Left lung (tissue), 10 donors: ENCODE data around the gene PNPLA2. TPM values are rescaled to one million over a fixed set of nuclear protein-coding genes. Genes with fewer than 3 reads are reported as not detected.

Experiments used
- ATAC-seq: fragments of 200-7000 bp; cut with Tn5 transposase; one replicate; pipeline ENCODE4 v1.9.1; 2020; ENCODE audit warnings: moderate library complexity
- DNase-seq, 4 donors: peaks; one replicate each; pipeline ENCODE4 v3.0.0-alpha.2; 2013 to 2020
- H3K27ac ChIP-seq, 2 donors: fragments of 200-600 bp; sonication (generic) in 1 of 2; one replicate each; pipeline versions ENCODE4 v1.5.0 to v1.8.0; 2020 to 2021
- H3K27me3 ChIP-seq, 2 donors: fragments of 200-600 bp; sonication (generic) in 1 of 2; one replicate each; pipeline versions ENCODE4 v1.5.0 to v1.8.0; 2020 to 2021
- H3K36me3 ChIP-seq, 2 donors: fragments of 200-600 bp; sonication (generic) in 1 of 2; one replicate each; pipeline versions ENCODE4 v1.5.0 to v1.8.0; 2020 to 2021
- H3K4me1 ChIP-seq, 2 donors: fragments of 200-600 bp; one replicate each; pipeline ENCODE4 v1.8.0; 2021
- H3K4me3 ChIP-seq, 2 donors: fragments of 200-600 bp; sonication (generic) in 1 of 2; one replicate each; pipeline versions ENCODE4 v1.5.0 to v1.8.0; 2020 to 2021; ENCODE audit warnings: mild to moderate bottlenecking in 1 of 2
- H3K9me3 ChIP-seq, 2 donors: fragments of 200-600 bp; sonication (generic) in 1 of 2; one replicate each; pipeline versions ENCODE4 v1.5.0 to v1.8.0; 2020 to 2021
- intact Hi-C, 2 donors: fragments of 100-400 bp; cut with DNase I; formaldehyde crosslinking; loops; one replicate each; pipeline versions ENCODE4 v1.11.2 to v1.14.2; 2022
- polyA plus RNA-seq, 6 donors: library from polyadenylated mRNA; unstranded; fragments of 120-200 nt; gene quantifications; one replicate each; pipeline ENCODE4 v1.2.1, GENCODE V29; 2013; ENCODE audit not compliant: insufficient read length in 6 of 6
- total RNA-seq, 2 donors: library from RNA; stranded (reverse); fragmentation: NEBNext Ultra II Directional; extraction: Animal tissue kit (Norgen Biotek cat#: 25700); gene quantifications; one replicate each; pipeline ENCODE4 v1.2.1, GENCODE V29; 2021
- TF ChIP-seq, protein P1 (sequence below), 2 donors: fragments of 200-600 bp; sonication (generic) in 1 of 2; IDR thresholded peaks; one replicate each; pipeline versions ENCODE4 v1.5.0 to v1.8.0; 2021; ENCODE audit warnings: antibody characterized with exemption in 2 of 2
- donor health status: DM: no; HTN: yes; CAD: no.
- donor health status: DM: no; HTN: no; CAD: no.

The PNPLA2 gene
- total and polyA plus RNA-seq, 8 donors: 29.9 to 128 (median 40.4) TPM

DNA sequence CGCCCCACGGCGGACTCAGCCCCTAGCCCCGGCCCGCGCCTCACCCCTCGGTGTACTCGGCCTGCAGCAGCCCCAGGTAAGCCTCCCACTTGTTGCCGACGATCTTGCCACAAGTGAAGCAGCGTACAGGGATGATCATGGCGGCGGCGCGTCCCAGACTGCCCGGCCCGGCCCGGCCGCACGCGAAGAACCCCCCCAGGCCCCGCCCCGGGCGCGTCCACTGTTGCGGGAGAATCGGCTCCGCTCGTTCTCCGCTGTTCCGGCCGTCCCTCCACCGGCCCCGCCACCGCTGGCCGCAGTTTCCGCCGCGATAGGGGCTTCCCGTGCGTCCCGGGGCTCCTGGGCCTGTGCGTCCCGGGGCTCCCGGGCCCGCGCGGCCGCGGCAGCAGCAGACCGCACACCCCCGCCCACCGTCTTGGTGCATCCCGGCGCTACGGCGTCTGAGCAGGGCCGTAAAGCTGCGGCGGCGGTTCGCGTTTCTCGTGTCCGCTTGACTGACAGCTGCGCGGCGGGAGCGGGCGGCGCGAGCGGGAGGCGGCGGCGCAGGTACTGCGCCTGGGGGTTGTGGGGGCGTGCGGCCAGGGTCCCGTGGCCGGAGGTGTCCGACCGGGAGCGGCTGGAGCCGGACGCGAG, 23.8 kb downstream of the PNPLA2 start, which contains the start of the genes POLR2L and TSPAN4:
POLR2L (minus strand) TSS at position 160 of the 633 bp plus-strand sequence; CDS start at position 139, 21 bp downstream.
TSPAN4 (plus strand) TSS at position 483 of the 633 bp plus-strand sequence. CDS start 7,453 bp downstream, outside the sequence.
- H3K27me3 ChIP-seq: peaks cover 0 to 11% of the 10 kb centered on the region in 2 donors
- peak; percentile 44 for ATAC-seq
- peak within 1 kb of the TSS; percentile 91 to 92 for H3K27ac ChIP-seq
- peak within 1 kb of the TSS; percentile 98 to 99 for H3K4me3 ChIP-seq
- TF ChIP-seq, protein P1, sequence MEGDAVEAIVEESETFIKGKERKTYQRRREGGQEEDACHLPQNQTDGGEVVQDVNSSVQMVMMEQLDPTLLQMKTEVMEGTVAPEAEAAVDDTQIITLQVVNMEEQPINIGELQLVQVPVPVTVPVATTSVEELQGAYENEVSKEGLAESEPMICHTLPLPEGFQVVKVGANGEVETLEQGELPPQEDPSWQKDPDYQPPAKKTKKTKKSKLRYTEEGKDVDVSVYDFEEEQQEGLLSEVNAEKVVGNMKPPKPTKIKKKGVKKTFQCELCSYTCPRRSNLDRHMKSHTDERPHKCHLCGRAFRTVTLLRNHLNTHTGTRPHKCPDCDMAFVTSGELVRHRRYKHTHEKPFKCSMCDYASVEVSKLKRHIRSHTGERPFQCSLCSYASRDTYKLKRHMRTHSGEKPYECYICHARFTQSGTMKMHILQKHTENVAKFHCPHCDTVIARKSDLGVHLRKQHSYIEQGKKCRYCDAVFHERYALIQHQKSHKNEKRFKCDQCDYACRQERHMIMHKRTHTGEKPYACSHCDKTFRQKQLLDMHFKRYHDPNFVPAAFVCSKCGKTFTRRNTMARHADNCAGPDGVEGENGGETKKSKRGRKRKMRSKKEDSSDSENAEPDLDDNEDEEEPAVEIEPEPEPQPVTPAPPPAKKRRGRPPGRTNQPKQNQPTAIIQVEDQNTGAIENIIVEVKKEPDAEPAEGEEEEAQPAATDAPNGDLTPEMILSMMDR (IDR thresholded peaks at IDR 0.05): no peak
- no peaks in the 10 kb centered on the region for H3K9me3 ChIP-seq
- H3K4me1 ChIP-seq: peaks cover 29 to 73% of the 10 kb centered on the region in 2 donors
- intact Hi-C loops: no loop called here
- H3K36me3 ChIP-seq: peaks cover 0 to 36% of the 10 kb centered on the region in 2 donors
- DNase-seq: peak; percentile 87 to 96 (median 90)

DNA sequence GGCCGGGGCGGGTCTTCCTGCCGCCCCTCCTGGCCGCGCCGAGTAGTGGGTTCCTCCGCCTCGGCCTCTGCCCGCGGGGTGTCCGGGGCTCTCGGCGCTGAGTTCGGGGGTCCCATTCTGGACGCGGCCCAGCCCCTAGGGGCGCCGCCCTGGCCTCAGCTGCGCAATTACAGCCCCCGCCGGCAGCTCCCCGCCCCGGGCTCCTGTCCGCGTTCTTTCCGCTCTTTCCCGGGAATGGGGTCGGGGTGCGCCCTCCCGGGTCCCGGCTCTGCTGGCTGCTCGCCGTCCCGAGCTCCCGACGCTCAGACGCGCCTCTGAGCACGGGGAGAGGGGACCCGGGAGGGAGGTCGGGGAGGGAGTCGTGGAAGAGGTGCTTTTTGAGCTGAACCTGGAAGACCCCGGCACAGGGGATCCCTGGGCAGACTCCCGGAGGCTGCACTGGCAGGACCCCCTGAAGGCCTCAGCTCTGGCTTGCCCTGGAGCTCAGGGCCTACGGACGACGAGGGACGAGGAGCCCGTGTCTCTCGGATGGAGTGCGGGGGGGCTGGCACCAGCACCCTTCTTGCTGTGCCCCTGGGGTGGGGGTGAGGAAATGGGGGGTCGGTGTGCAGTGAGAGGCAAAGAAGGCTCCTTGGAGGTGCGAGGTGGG, 24.5 kb downstream of the PNPLA2 start:
- peaks cover 29 to 74% of the 10 kb centered on the region in 2 donors for H3K4me1 ChIP-seq
- TF ChIP-seq, protein P1 (IDR thresholded peaks at IDR 0.05): no peak
- no peak for ATAC-seq

DNA sequence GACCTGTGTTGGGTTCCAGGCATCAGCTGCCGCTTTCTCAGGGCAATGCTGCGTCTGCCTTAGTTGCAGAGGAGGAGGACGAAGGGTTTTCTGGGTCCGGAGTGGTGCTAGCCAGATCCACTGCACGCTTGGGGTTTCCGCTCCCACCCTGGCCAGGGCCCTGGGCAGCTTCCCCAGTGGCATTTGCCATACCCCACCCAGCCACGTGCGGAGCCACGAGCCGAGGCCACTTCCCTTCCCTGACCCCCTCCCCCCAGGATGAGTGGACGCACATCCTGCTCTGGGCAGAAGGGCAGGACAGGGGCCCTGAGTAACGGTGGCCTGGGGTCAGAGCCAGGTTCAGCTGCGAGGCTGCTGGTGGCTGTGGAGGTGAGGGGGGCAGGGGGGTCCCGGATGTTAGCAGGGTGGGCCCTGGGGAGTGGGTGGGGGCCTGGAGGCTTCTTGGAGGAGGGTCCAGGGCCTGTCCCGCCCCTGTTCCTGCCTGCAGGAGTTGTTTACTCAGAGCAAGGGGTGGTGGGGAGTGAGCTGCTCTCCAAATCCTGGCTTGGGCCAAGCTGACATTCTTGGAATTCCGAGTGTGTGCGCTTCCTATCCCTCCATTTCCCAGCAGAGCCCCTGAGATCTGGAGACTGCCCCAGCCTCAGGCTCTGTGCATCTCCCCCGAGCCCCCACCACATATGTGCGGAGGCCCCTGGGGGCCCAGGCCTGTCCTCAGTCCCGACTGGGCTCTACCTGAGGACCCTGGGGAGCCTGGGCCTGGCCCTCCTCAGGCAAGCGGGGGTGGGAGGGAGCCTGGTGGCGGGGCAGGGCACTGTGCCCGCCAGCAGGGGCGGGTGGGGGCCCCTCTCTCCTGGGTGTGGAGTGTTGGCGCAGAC, 25.3 kb downstream of the PNPLA2 start:
- H3K27ac ChIP-seq: peak overlapping the region; percentile 91 to 92
- no peaks in the 10 kb centered on the region for H3K9me3 ChIP-seq
- H3K36me3 ChIP-seq: peaks cover 0 to 20% of the 10 kb centered on the region in 2 donors
- DNase-seq (peak; percentile 82 to 95 (median 90)), ATAC-seq (peak; percentile 61)
- TF ChIP-seq, protein P1 (IDR thresholded peaks at IDR 0.05): no peak
- H3K4me3 ChIP-seq: peak overlapping the region; percentile 98 to 99
- peaks cover 0 to 24% of the 10 kb centered on the region in 2 donors for H3K27me3 ChIP-seq
- H3K4me1 ChIP-seq: peaks cover 37 to 82% of the 10 kb centered on the region in 2 donors
- intact Hi-C loops: no loop called here

More for the DNA sequence above, 24.5 kb downstream of the PNPLA2 start:
- no peaks in the 10 kb centered on the region for H3K9me3 ChIP-seq
- peak overlapping the region; percentile 91 to 92 for H3K27ac ChIP-seq
- peaks cover 0 to 29% of the 10 kb centered on the region in 2 donors for H3K36me3 ChIP-seq
- intact Hi-C loops: no loop called here
- H3K4me3 ChIP-seq: peak overlapping the region; percentile 98 to 99
- peaks cover 0 to 16% of the 10 kb centered on the region in 2 donors for H3K27me3 ChIP-seq
- no peak for DNase-seq

DNA sequence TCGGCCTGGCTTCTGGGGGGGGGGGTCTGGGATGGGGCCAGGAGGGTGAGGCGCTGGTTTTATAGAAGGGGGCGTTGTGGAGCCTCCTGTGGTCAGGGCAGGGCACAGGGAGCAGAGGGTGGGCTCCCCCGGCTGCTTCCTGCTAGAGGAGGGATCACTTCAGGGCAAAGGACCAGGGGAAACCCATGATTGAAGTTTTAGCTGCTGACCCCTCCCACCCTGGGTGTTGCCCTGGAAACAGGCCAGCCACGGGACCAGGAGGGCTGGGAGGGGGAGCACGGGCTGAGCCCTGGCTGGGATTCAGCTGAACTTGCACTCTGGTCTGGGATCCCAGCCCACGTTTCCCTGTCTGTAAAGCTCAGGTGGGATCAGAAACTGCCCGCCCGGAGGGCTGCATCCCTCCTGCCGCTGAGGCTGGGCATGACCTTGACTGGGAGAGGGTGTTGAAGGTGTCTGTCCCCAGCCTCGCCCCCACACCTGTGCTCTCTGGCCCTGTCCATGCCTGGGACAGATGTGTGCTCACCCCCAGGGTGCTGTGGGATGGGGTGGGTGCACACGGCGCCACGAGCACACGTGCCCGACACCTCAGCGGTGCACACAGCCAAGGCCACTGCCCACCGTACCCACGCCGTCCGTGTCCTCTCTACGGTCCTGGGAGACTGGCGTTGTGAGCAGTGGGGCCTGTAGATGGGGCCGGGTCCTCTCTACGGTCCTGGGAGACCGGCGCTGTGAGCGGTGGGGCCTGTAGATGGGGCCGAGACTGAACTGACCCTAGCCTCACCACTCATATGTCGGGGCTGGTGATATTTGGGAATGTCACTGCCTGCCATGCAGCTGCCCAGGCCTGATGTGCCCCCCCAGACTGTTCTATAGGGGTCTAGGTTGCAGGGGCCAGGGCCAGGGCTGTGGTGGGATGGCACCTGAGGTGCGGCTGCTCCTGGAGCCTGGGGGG, 26.3 kb downstream of the PNPLA2 start:
- intact Hi-C loops: no loop called here
- no peaks in the 10 kb centered on the region for H3K9me3 ChIP-seq
- H3K4me1 ChIP-seq: peaks cover 40 to 80% of the 10 kb centered on the region in 2 donors
- H3K4me3 ChIP-seq: peak overlapping the region; percentile 98 to 99
- H3K27me3 ChIP-seq: peaks cover 0 to 32% of the 10 kb centered on the region in 2 donors
- H3K36me3 ChIP-seq: peaks cover 0 to 11% of the 10 kb centered on the region in 2 donors
- peak; percentile 50 for ATAC-seq
- DNase-seq: peak; percentile 89 to 96 (median 92)
- H3K27ac ChIP-seq: peak overlapping the region; percentile 91 to 92
- TF ChIP-seq, protein P1 (IDR thresholded peaks at IDR 0.05): no peak
